Hepatocyte (in vitro differentiated cells): Measurements from ENCODE around the gene SLC37A1.

Experiments used
- CTCF ChIP-seq: fragments of 200-600 bp; sonication (generic); IDR thresholded peaks from 2 replicates; pipeline ENCODE4 v1.5.1; 2016; ENCODE audit warnings: antibody characterized with exemption, mild to moderate bottlenecking; ENCODE audit not compliant: poor library complexity
- EZH2 ChIP-seq: fragments of 200-600 bp; sonication (generic); IDR thresholded peaks from 2 replicates; pipeline ENCODE4 v1.6.1; 2016; ENCODE audit warnings: antibody characterized with exemption, mild to moderate bottlenecking, borderline replicate concordance

- TF ChIP-seq CTCF (no peak), EZH2 (no peak)
These were observed 6.2 kb upstream of the SLC37A1 start for GRCh38 chr21:42507418-42507817.
